ENCODE measurements around the gene TOP3B. TPM values are rescaled to one million over a fixed set of nuclear protein-coding genes. Genes with fewer than 3 reads are reported as not detected.
A peak's percentile ranks its signal among the peaks of the same experiment; 100 is the strongest.

Gene TOP3B
- polyA plus RNA-seq, 1 donor from 2014 or later = 22.7 TPM

GRCh38 chr22:21964918-21965484 lies 17.6 kb downstream of the TOP3B start:
- Mint-ChIP-seq H3K27me3 (no peaks in the 10 kb centered on the region), H3K9me3 (no peaks in the 10 kb centered on the region), H3K27ac (no peak overlapping the region), H3K36me3 (peaks cover 7% of the 10 kb centered on the region), H3K4me3 (no peak overlapping the region), H3K4me1 (no peaks in the 10 kb centered on the region)

DNA sequence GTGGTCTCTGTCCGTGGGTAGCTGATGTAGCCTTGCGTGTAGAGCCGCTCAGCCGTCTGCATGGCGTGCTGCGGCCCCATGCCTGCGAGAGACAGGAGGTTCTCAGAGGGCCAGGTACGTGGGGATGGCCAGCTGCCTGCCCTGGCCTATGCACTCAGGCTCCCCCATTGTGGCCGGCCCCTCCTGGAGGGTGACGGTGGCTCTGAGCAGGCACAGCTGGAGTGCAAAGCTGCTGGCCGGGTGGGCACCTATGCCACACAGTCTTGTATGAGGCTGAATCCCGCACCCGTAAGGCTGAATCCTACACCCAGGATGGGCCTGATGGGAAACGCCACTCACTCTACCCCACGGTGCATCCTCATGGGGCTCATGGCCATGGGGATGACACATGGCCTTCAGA lies 18.4 kb downstream of the TOP3B start:
- Mint-ChIP-seq H3K27ac (no peak overlapping the region), H3K9me3 (no peaks in the 10 kb centered on the region), H3K4me3 (no peak overlapping the region), H3K36me3 (peaks cover 7% of the 10 kb centered on the region), H3K27me3 (no peaks in the 10 kb centered on the region), H3K4me1 (no peaks in the 10 kb centered on the region)

DNA sequence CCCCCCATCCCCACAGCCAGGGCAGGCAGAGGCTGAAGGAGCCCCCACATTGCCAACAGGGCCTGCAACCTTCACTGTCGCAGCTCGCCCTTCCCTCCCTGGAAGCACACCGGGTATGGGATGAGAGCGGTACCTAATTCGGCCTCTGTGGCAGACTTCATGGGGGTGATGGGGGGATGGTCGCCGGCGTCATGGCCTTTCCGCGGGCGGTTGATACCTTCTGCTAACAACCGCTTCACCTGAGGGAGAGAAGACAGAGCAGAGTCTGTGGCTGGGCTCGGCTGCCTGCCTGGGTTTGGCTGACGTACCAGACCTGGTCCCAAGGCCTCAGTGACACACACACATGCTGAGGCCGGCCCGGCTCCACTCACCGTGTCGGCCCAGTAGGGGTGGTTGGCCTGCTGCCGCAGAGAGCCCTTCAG lies 18.8 kb downstream of the TOP3B start:
- H3K36me3 Mint-ChIP-seq = peaks cover 7% of the 10 kb centered on the region
- H3K27me3 Mint-ChIP-seq = no peaks in the 10 kb centered on the region
- peak overlapping the region in 1 of 4 donors; percentile 38 for H3K4me3 Mint-ChIP-seq
- no peak overlapping the region for H3K27ac Mint-ChIP-seq
- H3K9me3 Mint-ChIP-seq = no peaks in the 10 kb centered on the region
- H3K4me1 Mint-ChIP-seq = no peaks in the 10 kb centered on the region

- Mint-ChIP-seq H3K36me3 (peaks cover 5% of the 10 kb centered on the region), H3K4me3 (no peak overlapping the region), H3K27me3 (no peaks in the 10 kb centered on the region), H3K4me1 (no peaks in the 10 kb centered on the region), H3K9me3 (no peaks in the 10 kb centered on the region), H3K27ac (no peak overlapping the region)
Measured at GRCh38 chr22:21963286-21963685, 19.3 kb downstream of the TOP3B start.

DNA sequence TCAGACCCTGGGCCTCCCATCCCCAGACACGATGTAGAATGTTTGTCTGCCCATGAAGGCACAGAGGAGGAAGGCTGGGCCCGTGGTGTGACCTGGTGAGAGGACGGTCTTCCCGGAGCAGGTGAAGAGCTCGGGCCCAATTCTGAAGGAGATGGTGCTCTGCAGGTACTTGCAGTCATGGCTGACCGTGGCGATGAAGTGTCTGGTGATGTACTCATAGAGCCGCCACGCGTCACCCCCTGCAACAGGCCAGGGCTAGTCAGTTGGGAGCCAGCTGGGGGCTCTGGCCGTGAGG lies 20.0 kb downstream of the TOP3B start:
- H3K4me1 Mint-ChIP-seq = no peaks in the 10 kb centered on the region
- no peaks in the 10 kb centered on the region for H3K9me3 Mint-ChIP-seq
- H3K27me3 Mint-ChIP-seq = no peaks in the 10 kb centered on the region
- H3K4me3 Mint-ChIP-seq = no peak overlapping the region
- H3K36me3 Mint-ChIP-seq = peaks cover 5% of the 10 kb centered on the region
- no peak overlapping the region for H3K27ac Mint-ChIP-seq

GRCh38 chr22:21961886-21962654 lies 20.5 kb downstream of the TOP3B start:
- Mint-ChIP-seq H3K4me3 (no peak overlapping the region), H3K27ac (no peak overlapping the region), H3K27me3 (no peaks in the 10 kb centered on the region), H3K4me1 (no peaks in the 10 kb centered on the region), H3K36me3 (peaks cover 5% of the 10 kb centered on the region), H3K9me3 (no peaks in the 10 kb centered on the region)

DNA sequence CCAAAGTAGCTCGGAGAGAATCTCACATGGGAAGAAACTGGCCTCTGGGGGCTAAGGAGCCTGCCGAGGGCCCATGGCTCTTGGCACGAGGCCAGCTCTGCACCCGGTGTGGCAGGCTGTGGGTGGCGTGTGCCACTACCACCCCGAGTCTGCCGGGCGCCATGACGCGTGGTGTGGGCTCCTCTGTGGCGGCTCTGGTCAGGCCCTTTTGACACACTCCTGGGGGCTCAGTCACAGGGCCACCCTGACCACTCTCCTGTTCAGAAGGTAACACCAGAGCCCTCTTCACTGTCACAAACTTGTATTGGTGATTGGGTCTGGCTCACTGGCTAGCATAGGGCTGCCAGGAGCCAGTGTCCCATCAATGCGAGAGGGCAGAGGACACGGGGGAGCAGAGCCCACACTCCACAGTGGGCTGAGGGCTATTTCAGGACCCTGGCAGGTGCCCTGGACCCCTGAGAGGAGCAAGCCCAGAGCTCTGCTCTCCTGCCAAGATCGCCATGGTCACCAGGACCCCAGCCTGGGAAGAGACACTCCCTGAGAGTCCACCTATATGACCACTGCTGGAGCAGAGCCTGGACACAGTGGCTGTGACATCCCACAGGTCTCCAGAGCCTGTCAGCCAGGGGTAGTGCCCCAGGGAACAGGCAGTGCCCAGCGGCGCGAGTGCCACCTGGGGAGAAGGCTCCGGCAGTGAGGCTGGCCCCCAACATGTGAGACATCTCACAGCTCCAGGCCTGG lies 21.3 kb downstream of the TOP3B start:
- H3K9me3 Mint-ChIP-seq = no peaks in the 10 kb centered on the region
- no peak overlapping the region for H3K4me3 Mint-ChIP-seq
- no peaks in the 10 kb centered on the region for H3K27me3 Mint-ChIP-seq
- H3K4me1 Mint-ChIP-seq = no peaks in the 10 kb centered on the region
- peaks cover 5% of the 10 kb centered on the region for H3K36me3 Mint-ChIP-seq
- no peak overlapping the region for H3K27ac Mint-ChIP-seq

DNA sequence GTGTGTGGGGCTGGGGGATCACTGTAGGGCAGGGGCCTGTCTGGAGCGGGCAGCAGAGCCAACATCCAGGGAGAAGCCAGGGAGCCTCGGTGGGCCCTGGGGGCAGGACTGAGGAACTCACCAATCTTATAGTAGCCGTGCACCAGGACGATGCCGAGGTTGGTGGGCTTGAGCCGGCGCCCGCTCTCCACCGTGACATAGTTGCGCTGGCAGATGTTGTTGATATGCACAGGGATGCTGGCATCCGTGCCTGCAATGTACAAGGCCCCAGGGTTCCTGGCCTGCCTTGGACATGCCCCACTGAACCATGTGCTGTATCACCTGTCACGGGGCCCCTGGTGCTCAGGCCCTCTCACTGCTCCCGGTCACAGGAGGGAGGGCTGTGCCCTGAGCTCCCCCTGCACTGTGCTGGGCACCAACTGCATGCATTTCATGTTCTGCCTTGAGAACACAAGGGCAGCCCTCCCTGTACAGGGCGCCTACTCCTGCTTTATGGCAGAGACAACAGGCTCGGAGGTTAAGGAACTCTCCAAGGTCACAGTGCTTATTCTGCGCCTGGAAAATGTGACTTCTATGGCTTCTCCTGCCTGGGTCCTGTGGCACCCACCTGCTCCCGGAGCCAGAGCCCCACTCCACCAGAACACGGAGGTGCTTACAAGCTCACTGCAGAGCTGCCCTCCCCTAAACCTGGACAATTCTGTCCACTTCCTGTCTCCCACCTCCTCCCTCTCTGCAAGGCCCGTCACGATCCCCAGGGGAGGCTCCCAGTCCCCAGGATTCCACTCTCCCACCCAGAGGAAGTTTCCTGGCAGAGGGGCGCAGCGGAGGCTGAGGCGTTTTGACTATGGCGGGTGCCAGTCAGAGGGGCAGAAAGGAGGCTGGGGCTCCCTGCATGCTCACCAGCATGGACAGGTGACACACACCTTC lies 22.1 kb downstream of the TOP3B start:
- Mint-ChIP-seq H3K27me3 (no peaks in the 10 kb centered on the region), H3K4me1 (no peaks in the 10 kb centered on the region), H3K27ac (peak overlapping the region in 1 of 3 donors; percentile 71), H3K36me3 (peaks cover 5% of the 10 kb centered on the region), H3K4me3 (no peak overlapping the region), H3K9me3 (no peaks in the 10 kb centered on the region)

DNA sequence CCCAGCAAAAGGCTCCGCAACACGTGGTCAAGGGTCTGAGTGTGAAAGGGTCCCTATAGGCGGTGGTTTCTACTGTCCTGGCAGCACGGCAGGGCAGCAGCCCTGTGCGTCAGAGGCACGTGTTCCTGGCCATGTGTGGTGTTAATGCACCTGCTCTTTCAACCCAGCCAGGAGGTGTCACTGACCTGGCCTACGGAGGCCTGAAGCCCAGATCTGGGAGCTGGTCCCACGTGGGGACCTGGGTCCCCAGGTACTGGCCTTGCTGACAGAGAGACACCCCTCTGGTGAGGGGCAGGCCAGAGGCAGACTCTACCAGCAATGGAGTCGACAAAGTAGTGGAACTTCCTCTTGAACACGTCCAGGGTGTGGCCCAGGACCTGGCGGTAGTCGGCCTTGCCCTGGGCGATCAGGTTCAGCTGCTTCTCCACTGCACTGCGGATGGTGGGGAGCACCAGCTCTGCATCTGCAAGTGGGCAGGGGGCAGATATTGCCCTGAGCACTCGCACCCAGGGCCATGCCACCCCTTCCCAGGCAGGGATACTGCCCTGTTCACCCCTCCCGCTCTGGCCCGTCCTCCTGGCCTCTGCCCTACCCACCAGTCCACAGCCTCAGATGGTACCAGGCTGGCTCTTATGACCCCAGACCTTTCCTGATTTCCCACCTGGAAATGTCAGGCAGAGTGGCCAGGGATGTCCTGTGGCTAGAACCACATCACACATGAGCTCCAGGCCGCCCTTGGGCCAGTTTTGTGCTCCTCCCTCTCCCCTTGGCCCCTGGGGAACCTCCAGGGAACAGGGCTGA lies 23.1 kb downstream of the TOP3B start:
- H3K27me3 Mint-ChIP-seq = no peaks in the 10 kb centered on the region
- no peaks in the 10 kb centered on the region for H3K4me1 Mint-ChIP-seq
- H3K36me3 Mint-ChIP-seq = peaks cover 3% of the 10 kb centered on the region
- H3K9me3 Mint-ChIP-seq = no peaks in the 10 kb centered on the region
- no peak overlapping the region for H3K27ac Mint-ChIP-seq
- H3K4me3 Mint-ChIP-seq = peak overlapping the region in 1 of 4 donors; percentile 83

- no peaks in the 10 kb centered on the region for H3K9me3 Mint-ChIP-seq
- no peaks in the 10 kb centered on the region for H3K4me1 Mint-ChIP-seq
- H3K4me3 Mint-ChIP-seq = no peak overlapping the region
- no peaks in the 10 kb centered on the region for H3K27me3 Mint-ChIP-seq
- peaks cover 3% of the 10 kb centered on the region for H3K36me3 Mint-ChIP-seq
- no peak overlapping the region for H3K27ac Mint-ChIP-seq
Measured at GRCh38 chr22:21958360-21959273, 24.0 kb downstream of the TOP3B start.

DNA sequence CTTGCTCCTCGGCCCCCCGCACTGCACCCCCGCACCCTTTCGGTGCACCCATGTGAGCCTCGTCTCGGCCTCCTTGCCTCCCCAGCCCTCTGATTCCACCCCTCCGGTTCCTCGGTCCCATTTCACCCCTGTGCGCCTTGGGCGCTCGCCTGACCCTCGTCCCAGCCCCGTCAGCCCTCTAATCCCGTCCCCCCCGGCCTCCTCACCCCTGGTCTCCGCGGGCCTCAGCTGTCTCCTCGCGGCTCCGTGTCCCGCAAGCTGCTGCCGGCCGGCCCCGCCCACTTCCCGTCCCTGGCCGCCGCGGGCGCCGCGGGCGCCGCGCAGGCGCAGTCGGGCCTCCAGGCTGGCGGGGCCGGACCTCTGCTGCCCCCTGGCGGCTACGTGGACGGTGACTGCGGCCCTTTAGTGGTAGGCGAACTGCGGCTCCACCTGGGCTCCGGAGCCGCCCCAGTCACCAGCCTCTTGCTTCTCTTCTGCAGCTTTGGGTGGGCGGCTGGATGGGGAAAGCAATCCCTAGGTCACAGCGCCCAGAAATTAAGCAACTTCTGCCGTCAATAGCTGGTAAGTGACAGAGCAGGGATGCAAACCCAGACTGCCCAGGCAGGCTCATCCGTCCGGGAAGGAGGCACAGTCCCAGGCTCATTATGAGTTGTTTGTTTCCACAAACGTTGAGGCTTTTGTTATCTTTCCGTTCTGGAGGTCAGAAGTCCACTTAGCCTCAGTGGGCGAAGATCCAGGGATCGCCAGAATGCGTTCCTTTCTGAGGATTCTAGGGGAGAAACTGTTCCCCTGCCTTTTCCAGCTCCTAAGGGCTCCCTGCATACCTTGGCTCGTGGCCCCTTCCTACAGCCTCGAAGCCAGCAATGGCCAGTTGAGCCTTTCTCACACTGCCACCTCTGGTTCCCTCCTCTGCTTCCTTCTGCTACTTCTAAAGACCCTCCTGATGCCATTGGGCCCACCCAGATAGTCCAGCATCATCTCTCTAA lies 29.7 kb downstream of the TOP3B start, which contains the start of gene PPM1F:
Gene PPM1F (minus strand): TSS at position 263 of the 986 bp plus-strand sequence. CDS start 6,800 bp downstream, outside the sequence.
- Mint-ChIP-seq H3K27me3 (no peaks in the 10 kb centered on the region), H3K4me3 (peak within 1 kb of the TSS; percentile 59 to 93 (median 88))

DNA sequence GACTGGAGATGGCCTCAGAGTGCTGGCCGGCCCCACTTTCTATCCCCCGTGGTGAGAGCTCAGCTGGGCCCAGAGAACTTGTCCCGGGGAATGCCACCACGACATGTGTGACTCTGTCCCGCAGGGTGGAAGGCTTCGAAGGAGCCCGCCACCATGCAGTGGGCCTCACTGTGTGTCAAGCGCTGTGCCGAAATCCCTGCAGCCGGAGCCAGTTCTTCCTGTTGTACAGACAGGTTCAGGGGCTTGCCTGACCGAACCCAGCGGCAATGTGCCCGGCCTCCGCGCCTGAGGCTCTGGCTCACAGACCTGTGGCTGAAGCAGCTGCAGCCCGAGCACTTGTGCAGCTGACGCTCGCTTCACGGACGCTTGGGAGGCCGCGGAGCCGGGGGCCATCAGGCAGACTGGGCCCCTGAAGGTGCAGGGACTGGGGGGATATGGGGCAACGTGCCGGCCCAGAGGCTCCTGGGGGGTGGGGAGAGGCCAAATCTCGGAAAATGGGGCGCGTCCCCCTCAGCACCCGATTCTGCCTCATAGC lies 30.6 kb downstream of the TOP3B start:
- Mint-ChIP-seq H3K4me1 (peaks cover 10 to 14% (median 10%) of the 10 kb centered on the region in 3 donors), H3K9me3 (no peaks in the 10 kb centered on the region), H3K27me3 (no peaks in the 10 kb centered on the region), H3K4me3 (peak overlapping the region; percentile 59 to 93 (median 87)), H3K27ac (peak overlapping the region in 1 of 3 donors; percentile 60), H3K36me3 (no peaks in the 10 kb centered on the region)

More for the DNA sequence above, 29.7 kb downstream of the TOP3B start, which contains the start of gene PPM1F:
- Mint-ChIP-seq H3K36me3 (no peaks in the 10 kb centered on the region), H3K27ac (peak within 1 kb of the TSS; percentile 46 to 76 (median 60)), H3K4me1 (peaks cover 5 to 7% (median 7%) of the 10 kb centered on the region in 3 donors), H3K9me3 (no peaks in the 10 kb centered on the region)
